Left cardiac atrium (tissue), 4 donors: Measurements from ENCODE around the gene FAM117B. TPM values are rescaled to one million over a fixed set of nuclear protein-coding genes. Genes with fewer than 3 reads are reported as not detected.

Experiments used
- ATAC-seq, 2 donors: fragments of 200-7000 bp; cut with Tn5 transposase; one replicate each; pipeline ENCODE4 v1.9.1; 2020; ENCODE audit warnings: mild to moderate bottlenecking in 2 of 2, moderate library complexity in 2 of 2
- DNase-seq: peaks from one replicate; pipeline ENCODE4 v3.0.0-alpha.2; 2020
- intact Hi-C, 2 donors: fragments of 100-400 bp; cut with DNase I; formaldehyde crosslinking; loops; one replicate each; pipeline versions ENCODE4 v1.14.1 to v1.15.1; 2022 to 2023
- long read RNA-seq: library from polyadenylated mRNA; unstranded; transcript quantifications from one replicate; pipeline ENCODE4 v2.0.0, GENCODE V29; 2021
- total RNA-seq, 2 donors: library from RNA; stranded (reverse); fragmentation: NEBNext Ultra II Directional; extraction: Animal tissue kit (Norgen Biotek cat#: 25700); gene quantifications; one replicate each; pipeline ENCODE4 v1.2.1, GENCODE V29; 2021
- donor health status: DM: no; HTN: yes; CAD: no.
- donor health status: DM: no; HTN: yes; CAD: no; lungs with severe emphysema.
- donor health status: DM: yes; HTN: yes; CAD: no.
- donor health status: Dilated cardiomyopathy.

The FAM117B gene
- total RNA-seq, result 1 to 10 TPM; 1.6 to 3.6 TPM
- long read RNA-seq, result 0 reads

- ATAC-seq (peak; percentile 97 to 99), DNase-seq (peak; percentile 100)
- intact Hi-C loops, result no loop called here
These were observed at the start of gene FAM117B for GRCh38 chr2:202634556-202635427. Gene FAM117B, plus strand, starts transcription at chr2:202634969. Its CDS starts 219 bp downstream, at chr2:202635188.

DNA sequence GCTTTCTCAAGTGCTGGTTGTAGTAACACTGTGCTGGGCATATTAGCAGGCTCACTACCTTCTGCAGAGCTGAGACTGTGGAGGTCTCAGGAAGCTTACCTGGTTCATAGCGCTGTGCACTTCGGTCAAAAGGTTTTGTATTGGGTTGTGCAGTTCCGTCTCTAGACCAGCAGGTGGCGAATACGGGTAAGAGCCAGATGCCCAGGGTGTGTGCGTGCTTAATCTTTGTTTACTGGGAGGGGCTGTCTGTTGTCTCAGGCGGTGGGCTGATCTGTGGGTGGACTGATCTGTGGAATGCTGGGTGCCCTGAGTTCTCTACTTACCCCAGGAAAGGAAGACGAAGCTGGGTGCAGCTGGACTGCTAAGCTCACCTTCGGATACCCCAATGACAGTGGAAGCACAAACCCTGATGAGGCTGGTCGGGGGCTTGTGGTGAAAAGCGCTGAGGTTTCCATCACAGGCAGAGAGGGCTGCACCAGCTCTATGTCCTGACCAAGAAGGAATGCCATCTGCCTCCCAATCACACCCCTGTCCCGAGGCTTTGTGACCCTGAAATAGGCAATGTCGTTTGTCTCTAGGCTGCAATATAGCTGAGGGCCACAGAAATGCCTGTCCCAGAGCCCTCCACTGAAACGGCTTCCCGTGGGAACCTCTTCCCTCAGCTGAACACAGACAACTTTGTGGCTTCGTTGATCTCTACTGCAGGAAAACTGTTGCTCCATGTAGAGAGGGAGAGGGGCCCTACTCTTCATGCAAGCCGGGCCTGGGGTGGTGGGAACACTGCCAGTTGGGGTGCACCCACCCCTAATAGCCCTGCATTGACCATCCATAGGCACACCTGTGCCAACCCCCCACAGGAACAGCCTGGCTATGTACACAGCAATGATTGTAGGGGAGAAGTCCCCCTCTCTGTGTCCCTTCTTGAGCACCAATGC lies 45.9 kb upstream of the FAM117B start:
- ATAC-seq (peak; percentile 79 to 89), DNase-seq (peak; percentile 70)
- intact Hi-C loops, result loop anchor here in 1 of 2 donors (2.0 kb wide), 1 partner anchor 282 kb away; the partner anchor contains the start of gene ICA1L

DNA sequence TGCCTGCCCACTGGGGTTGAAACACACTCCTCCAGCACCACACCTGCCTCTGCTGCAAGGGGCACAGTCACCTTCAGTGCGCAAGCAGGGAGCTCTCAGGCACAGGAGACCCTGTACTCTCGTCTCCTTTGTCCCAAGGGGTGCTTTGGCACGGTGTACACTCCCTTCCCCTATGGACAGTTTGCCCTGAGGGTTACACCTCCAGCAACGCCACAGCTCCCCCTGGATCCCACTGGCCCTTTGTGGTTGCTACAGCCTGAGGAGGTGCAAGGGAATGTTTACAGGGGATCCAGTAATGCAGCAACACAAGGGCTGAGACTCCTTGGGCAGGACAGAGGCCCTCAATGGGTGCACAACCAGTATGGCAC lies 45.2 kb upstream of the FAM117B start:
- ATAC-seq (peak in 1 of 2 donors; percentile 14), DNase-seq (no peak)
- intact Hi-C loops, result loop anchor here in 1 of 2 donors (2.0 kb wide), 1 partner anchor 281 kb away; the partner anchor contains the start of gene ICA1L

GRCh38 chr2:202592566-202592965 lies 42.2 kb upstream of the FAM117B start:
- intact Hi-C loops, result no loop called here
- no peak for DNase-seq
- no peak for ATAC-seq

GRCh38 chr2:202599105-202599504 lies 35.7 kb upstream of the FAM117B start:
- DNase-seq (no peak), ATAC-seq (no peak)
- intact Hi-C loops, result no loop called here

DNA sequence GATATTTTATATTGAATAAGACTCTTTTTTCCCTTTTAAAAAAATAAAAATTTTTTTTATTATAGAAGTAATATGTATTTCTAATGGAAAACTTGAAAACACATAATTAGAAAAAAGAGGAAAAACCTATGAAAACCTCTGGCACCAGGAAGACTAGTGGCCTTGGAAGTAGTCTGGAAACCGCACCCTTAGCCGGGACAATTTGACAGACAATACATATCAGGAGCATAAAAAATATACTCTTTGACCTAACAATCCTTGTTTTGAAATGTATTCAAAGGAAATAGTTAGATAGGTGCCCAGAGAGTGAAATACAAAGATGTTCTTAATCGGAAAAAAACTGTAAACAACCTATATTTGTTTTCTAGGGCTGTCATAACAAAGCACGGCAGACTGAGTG lies 34.9 kb upstream of the FAM117B start:
- ATAC-seq, result no peak
- no peak for DNase-seq
- intact Hi-C loops, result no loop called here

DNA sequence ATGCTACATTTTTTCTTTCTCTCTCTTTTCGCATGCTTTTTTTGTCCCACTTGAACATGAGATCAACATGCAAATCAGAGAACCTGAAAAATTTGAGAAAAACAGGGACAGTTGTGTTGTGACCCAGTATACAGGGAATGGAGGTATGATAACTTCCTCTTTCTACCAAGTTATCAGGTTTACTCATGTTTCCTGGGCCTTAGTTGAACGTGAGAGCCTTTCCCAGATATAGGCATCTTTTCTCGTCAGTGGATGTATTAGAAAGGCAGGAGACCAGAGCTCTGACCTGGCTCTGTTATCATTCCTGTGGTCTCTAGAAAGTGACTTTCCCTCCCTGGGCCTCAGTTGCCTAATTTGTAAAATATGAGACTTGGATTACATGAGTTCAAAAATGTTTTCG lies 30.1 kb upstream of the FAM117B start:
- intact Hi-C loops, result no loop called here
- DNase-seq (no peak), ATAC-seq (no peak)

DNA sequence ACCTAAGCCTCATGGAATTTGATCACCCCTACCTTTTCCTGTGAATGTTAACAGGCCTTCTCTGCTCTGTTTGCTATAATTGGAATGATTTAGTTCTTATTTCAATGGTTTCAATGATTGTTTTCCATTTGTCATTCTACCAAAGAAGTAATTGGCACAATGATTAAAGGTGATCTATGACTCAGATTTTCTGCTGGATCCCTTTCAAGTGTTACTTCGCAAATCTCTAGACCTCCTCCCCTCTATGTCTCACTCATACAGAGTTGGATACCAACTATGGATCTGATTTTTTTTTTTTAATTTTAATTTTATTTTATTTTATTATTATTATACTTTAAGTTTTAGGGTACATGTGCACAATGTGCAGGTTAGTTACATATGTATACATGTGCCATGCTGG lies 29.6 kb upstream of the FAM117B start:
- intact Hi-C loops, result no loop called here
- ATAC-seq (no peak), DNase-seq (no peak)

GRCh38 chr2:202608142-202608852 lies 26.5 kb upstream of the FAM117B start:
- peak in 1 of 2 donors; percentile 54 for ATAC-seq
- intact Hi-C loops, result no loop called here
- no peak for DNase-seq

- intact Hi-C loops, result no loop called here
- ATAC-seq (peak in 1 of 2 donors; percentile 68), DNase-seq (no peak)
These were observed 25.2 kb upstream of the FAM117B start for GRCh38 chr2:202609381-202610145.

DNA sequence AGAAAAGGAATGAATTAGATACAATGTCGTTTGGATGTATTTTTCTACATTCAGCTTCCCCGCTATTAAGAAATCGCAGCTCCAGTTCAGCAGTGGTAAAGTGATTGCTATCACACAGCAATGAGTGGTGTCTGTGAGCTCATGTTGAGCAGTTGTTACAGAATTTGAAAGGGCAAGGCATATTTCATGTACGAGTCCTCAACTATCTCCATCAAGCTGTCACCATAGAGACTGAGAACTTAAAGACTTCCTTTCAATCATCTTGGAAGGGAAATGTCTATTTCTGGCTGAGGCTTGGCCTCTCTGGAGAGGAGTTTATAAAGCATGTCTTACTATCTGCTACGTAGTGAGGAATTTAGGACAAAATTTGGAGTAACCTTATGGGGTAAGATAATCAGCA lies 24.4 kb upstream of the FAM117B start:
- ATAC-seq, result no peak
- DNase-seq, result no peak
- intact Hi-C loops, result no loop called here

DNA sequence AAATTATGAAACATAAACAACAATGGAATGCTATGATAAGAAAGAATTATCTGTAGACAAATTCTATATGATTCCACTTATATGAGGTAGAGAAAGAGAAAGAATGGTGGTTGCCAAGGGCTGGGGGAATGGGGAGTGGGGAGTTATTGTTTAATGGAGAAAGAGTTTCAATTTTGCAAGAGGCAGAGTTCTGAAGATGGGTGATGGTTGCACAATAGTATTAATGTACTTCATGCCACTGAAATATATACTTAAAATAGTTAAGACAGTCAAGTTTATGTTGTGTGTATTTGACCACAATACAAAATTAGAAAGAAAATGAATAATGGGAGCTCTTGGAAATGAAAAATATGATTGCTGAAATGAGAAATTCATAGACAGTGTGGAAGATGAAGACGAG lies 22.6 kb upstream of the FAM117B start:
- no peak for DNase-seq
- no peak for ATAC-seq
- intact Hi-C loops, result no loop called here

GRCh38 chr2:202613479-202613878 lies 21.3 kb upstream of the FAM117B start:
- no peak for ATAC-seq
- DNase-seq, result no peak
- intact Hi-C loops, result no loop called here

DNA sequence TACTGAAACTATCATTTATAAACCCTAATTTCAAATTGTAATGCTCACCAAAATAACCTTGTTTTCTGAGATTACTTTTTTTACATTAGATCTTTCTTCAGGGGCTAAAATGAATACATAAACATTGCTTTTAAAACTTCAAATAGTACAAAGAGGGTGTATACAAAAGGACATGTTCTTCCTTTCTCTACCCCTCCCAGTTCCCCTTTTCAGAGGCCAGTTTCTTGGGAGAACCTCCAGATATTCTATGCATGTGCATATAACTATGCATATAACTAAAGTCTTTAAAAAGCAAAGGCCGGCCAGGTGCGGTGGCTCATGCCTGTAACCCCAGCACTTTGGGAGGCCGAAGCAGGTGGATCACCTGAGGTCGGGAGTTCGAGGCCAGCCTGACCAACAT lies 10.6 kb upstream of the FAM117B start:
- DNase-seq, result no peak
- no peak for ATAC-seq
- intact Hi-C loops, result no loop called here

DNA sequence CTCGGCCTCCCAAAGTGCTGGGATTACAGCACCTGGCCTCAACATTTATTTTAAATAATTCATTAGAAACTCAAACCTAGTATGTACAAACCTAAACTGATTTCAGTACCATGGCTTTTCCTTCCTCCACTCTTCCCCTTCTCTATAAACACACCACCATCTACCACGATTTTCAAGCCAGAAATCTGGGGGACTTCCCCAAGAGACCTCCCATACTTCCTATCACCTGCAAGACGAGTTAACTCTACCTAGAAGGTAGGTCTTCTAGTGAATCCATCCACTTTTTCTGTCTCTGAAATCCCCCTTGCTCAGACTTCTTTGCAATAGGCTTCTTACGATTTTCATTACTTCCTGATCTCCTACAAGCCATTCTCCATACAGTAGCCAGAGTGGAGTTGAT lies 7.7 kb upstream of the FAM117B start:
- no peak for ATAC-seq
- no peak for DNase-seq
- intact Hi-C loops, result no loop called here

DNA sequence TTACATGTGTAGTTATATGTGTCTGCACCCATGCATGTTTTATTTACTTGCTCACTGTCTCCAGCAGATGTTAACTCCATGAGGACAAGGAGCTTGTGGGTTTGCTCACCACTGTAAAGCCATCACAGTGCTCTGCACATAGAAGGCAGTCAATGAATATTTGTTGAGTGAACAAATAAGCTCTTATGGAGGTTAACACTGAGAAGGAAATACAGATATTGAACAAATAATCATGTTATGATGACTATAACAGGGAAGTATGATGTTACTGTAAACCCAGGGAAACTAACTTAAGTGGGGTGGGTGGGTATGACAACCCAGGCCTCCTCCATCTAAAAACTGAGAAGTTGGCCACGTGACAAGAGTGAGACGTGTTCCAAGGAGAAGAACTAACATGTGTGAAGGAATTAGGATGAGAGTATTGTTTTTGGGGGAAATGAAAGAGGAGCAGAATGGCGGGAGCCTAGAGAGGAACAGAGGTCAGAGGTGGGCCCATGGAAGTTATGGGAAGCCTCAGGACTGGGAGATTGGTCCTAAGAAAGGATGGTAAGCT lies 6.0 kb upstream of the FAM117B start:
- intact Hi-C loops, result no loop called here
- ATAC-seq (no peak), DNase-seq (no peak)

DNA sequence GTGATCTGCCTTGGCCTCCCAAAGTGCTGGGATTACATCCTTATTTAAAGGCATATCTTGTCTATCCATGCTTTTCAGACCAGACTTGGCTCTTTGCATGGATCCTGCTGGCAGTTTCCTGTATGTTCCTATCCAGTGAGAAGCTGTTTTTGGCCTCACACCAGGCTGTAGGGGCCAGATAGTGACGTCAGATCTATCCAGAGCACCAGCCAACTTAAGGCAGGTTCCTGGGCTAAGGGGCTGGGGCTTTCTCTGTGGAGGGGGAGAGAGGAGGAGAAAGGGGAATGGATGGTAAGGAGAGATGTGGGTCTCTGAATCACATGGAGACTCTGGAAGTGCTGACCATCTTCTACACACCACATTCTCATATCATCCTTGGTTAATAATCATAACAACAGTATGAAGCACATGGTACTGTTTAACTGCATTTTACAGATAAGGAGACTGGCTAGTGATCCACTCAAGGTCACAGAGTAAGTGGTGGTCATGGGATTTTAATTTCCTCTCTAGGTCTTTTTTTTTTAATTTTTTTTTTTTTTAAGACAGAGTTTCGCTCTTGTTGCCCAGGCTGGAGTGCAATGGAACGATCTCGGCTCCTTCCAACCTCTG lies 2.0 kb upstream of the FAM117B start:
- ATAC-seq (peak; percentile 5 to 8), DNase-seq (peak; percentile 76)
- intact Hi-C loops, result no loop called here

GRCh38 chr2:202633470-202633869 lies 1.3 kb upstream of the FAM117B start:
- no peak for DNase-seq
- intact Hi-C loops, result no loop called here
- no peak for ATAC-seq
